CD4-positive, alpha-beta T cell treated with Interleukin-4 for 4 hours (primary cell): ENCODE results near the gene MAEL.
A peak's percentile ranks its signal among the peaks of the same experiment; 100 is the strongest.

Experiments used
- DNase-seq: peaks from one replicate; pipeline ENCODE4 v3.0.0-alpha.2; 2020

MAEL gene

GRCh38 chr1:166988974-166989515, at the start of gene MAEL:
MAEL (plus strand) TSS chr1:166989280; CDS start chr1:166989353, 73 bp downstream.
- DNase-seq = no peak

- no peak for DNase-seq
These were observed 49.2 kb upstream of the MAEL start for GRCh38 chr1:166939741-166940375.

GRCh38 chr1:166944186-166944967, 44.7 kb upstream of the MAEL start:
- no peak for DNase-seq

- DNase-seq = no peak
These were observed 41.6 kb upstream of the MAEL start for GRCh38 chr1:166947398-166948043.

- DNase-seq = no peak
These were observed 40.2 kb upstream of the MAEL start for GRCh38 chr1:166948856-166949350.

GRCh38 chr1:166950156-166950555, 38.9 kb upstream of the MAEL start:
- no peak for DNase-seq

- DNase-seq = no peak
These were observed 38.0 kb upstream of the MAEL start for GRCh38 chr1:166951050-166951449.

GRCh38 chr1:166952002-166952746, 36.9 kb upstream of the MAEL start:
- no peak for DNase-seq

GRCh38 chr1:166953491-166953890, 35.6 kb upstream of the MAEL start:
- no peak for DNase-seq

- DNase-seq = no peak
These were observed 32.8 kb upstream of the MAEL start for GRCh38 chr1:166956057-166956850.

GRCh38 chr1:166956872-166957271, 32.2 kb upstream of the MAEL start:
- DNase-seq = no peak

GRCh38 chr1:166960858-166961474, 28.1 kb upstream of the MAEL start:
- no peak for DNase-seq

- no peak for DNase-seq
These were observed 19.9 kb upstream of the MAEL start for GRCh38 chr1:166969074-166969677.

- no peak for DNase-seq
These were observed 17.8 kb upstream of the MAEL start for GRCh38 chr1:166971252-166971651.

GRCh38 chr1:166972193-166972592, 16.9 kb upstream of the MAEL start:
- no peak for DNase-seq

GRCh38 chr1:166972826-166973225, 16.3 kb upstream of the MAEL start:
- no peak for DNase-seq

GRCh38 chr1:166974647-166975345, 14.3 kb upstream of the MAEL start:
- DNase-seq = peak; percentile 6

GRCh38 chr1:166975361-166976129, 13.5 kb upstream of the MAEL start, which contains the start of gene ILDR2:
ILDR2 (minus strand) TSS chr1:166975540; CDS start chr1:166975268, 272 bp downstream.
- peak; percentile 22 for DNase-seq

- DNase-seq = no peak
These were observed 11.1 kb upstream of the MAEL start for GRCh38 chr1:166977951-166978350.
